DND-41 (cell line): ENCODE data around the gene IP6K3.

Source experiments
- EZH2 ChIP-seq: IDR thresholded peaks from 3 replicates; pipeline ENCODE4 v1.6.1; 2012; ENCODE audit warnings: borderline replicate concordance, low read depth, mild to moderate bottlenecking, moderate library complexity, low read length, inconsistent platforms; ENCODE audit not compliant: severe bottlenecking
- TF ChIP-seq, protein P1 (sequence below): IDR thresholded peaks from 2 replicates; pipeline ENCODE4 v1.5.1; 2012; ENCODE audit warnings: borderline replicate concordance, low read length, moderate library complexity, mild to moderate bottlenecking; ENCODE audit not compliant: poor library complexity, severe bottlenecking; ENCODE audit errors: extremely low read depth

DNA sequence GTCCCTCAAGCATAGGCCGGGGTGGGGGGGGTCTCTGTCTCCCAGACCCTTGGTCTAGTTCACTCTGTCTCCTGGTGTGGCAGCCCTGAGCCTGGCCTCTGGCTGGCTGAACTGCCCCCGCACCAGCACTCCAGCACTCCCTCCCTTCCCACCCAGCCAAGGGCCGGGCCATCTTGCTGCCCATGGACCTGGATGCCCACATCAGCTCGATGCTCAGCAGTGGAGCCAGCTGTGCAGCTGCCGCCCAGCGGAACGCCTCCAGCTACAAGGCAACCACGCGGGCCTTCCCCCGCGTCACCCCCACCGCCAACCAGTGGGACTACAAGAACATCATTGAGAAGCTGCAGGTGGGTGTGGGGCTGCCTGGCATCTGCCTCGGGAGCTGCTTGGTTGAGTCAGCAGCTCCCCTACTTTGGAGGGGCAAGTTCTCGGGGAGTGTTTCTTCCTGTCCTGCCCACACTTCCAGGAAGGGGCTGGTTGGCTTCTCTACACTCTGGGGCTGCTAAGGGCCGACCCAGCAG is 63.6 kb downstream of the IP6K3 start:
- TF ChIP-seq, protein P1, sequence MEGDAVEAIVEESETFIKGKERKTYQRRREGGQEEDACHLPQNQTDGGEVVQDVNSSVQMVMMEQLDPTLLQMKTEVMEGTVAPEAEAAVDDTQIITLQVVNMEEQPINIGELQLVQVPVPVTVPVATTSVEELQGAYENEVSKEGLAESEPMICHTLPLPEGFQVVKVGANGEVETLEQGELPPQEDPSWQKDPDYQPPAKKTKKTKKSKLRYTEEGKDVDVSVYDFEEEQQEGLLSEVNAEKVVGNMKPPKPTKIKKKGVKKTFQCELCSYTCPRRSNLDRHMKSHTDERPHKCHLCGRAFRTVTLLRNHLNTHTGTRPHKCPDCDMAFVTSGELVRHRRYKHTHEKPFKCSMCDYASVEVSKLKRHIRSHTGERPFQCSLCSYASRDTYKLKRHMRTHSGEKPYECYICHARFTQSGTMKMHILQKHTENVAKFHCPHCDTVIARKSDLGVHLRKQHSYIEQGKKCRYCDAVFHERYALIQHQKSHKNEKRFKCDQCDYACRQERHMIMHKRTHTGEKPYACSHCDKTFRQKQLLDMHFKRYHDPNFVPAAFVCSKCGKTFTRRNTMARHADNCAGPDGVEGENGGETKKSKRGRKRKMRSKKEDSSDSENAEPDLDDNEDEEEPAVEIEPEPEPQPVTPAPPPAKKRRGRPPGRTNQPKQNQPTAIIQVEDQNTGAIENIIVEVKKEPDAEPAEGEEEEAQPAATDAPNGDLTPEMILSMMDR, result no peak
- no peak for TF ChIP-seq EZH2
